Esophagus squamous epithelium (tissue), 4 donors: ENCODE data around the gene RXRG.

Experiments used
- POLR2A ChIP-seq, 4 donors: fragments of 450-650 bp; IDR thresholded peaks; one replicate each; pipeline ENCODE4 v1.6.1; 2017; ENCODE audit warnings: antibody characterized with exemption in 4 of 4, mild to moderate bottlenecking in 4 of 4, moderate library complexity in 3 of 4
- TF ChIP-seq, protein P1 (sequence below), 6 experiments: fragments of 450-650 bp in 4 of 6; fragments of 200-600 bp in 2 of 6; sonication (generic) in 2 of 6; IDR thresholded peaks; one replicate each; pipeline ENCODE4 v1.5.1; 2016 to 2019; ENCODE audit warnings: antibody characterized with exemption in 6 of 6, mild to moderate bottlenecking in 4 of 6, moderate library complexity in 4 of 6

DNA sequence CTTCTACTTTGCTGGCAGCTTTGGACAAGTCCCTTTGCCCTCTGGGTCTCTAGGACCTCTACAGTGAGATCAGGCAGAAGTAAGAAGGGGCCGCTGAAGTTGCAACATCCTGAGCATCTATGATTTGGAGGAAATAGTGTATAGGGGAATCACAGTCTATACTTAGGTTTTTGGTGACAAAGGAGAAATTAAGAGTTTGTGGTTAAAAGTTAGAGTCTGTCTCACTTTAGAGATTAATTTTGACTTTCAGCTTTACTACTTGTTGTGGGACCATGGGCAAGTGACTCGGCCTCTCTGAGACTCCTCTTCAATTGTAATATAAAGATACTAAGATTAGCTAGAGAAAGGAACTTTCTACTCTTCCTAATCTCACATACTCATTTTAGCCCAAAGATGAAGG, 55.3 kb downstream of the RXRG start:
- TF ChIP-seq, protein P1, sequence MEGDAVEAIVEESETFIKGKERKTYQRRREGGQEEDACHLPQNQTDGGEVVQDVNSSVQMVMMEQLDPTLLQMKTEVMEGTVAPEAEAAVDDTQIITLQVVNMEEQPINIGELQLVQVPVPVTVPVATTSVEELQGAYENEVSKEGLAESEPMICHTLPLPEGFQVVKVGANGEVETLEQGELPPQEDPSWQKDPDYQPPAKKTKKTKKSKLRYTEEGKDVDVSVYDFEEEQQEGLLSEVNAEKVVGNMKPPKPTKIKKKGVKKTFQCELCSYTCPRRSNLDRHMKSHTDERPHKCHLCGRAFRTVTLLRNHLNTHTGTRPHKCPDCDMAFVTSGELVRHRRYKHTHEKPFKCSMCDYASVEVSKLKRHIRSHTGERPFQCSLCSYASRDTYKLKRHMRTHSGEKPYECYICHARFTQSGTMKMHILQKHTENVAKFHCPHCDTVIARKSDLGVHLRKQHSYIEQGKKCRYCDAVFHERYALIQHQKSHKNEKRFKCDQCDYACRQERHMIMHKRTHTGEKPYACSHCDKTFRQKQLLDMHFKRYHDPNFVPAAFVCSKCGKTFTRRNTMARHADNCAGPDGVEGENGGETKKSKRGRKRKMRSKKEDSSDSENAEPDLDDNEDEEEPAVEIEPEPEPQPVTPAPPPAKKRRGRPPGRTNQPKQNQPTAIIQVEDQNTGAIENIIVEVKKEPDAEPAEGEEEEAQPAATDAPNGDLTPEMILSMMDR (IDR thresholded peaks at IDR 0.05) = no peak
- TF ChIP-seq POLR2A (IDR thresholded peaks at IDR 0.05) = no peak
